Measurements from ENCODE around the gene KRTAP5-7.
"Not testable (repeated sequence)": the region's sequence is repeated elsewhere in the genome, so short reads cannot be mapped to it uniquely, and the experiment has no call there.

The KRTAP5-7 gene

GRCh38 chr11:71568704-71569349 is 41.8 kb downstream of the KRTAP5-7 start (continued):
- TF ChIP-seq, protein P1, sequence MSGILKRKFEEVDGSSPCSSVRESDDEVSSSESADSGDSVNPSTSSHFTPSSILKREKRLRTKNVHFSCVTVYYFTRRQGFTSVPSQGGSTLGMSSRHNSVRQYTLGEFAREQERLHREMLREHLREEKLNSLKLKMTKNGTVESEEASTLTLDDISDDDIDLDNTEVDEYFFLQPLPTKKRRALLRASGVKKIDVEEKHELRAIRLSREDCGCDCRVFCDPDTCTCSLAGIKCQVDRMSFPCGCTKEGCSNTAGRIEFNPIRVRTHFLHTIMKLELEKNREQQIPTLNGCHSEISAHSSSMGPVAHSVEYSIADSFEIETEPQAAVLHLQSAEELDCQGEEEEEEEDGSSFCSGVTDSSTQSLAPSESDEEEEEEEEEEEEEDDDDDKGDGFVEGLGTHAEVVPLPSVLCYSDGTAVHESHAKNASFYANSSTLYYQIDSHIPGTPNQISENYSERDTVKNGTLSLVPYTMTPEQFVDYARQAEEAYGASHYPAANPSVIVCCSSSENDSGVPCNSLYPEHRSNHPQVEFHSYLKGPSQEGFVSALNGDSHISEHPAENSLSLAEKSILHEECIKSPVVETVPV (CRISPR knock-in tag; IDR thresholded peaks at IDR 0.05), result no peak
- TF ChIP-seq PATZ1 (CRISPR knock-in tag; IDR thresholded peaks at IDR 0.05; ENCODE audit: borderline replicate concordance) (no peak), ZC3H10 (CRISPR knock-in tag; IDR thresholded peaks at IDR 0.05) (no peak), TCF4 (CRISPR knock-in tag; IDR thresholded peaks at IDR 0.05; ENCODE audit: borderline replicate concordance) (no peak), BACH2 (CRISPR knock-in tag; IDR thresholded peaks at IDR 0.05; ENCODE audit: borderline replicate concordance) (no peak), ISL1 (CRISPR knock-in tag; IDR thresholded peaks at IDR 0.05) (no peak)
- TF ChIP-seq, protein P2, sequence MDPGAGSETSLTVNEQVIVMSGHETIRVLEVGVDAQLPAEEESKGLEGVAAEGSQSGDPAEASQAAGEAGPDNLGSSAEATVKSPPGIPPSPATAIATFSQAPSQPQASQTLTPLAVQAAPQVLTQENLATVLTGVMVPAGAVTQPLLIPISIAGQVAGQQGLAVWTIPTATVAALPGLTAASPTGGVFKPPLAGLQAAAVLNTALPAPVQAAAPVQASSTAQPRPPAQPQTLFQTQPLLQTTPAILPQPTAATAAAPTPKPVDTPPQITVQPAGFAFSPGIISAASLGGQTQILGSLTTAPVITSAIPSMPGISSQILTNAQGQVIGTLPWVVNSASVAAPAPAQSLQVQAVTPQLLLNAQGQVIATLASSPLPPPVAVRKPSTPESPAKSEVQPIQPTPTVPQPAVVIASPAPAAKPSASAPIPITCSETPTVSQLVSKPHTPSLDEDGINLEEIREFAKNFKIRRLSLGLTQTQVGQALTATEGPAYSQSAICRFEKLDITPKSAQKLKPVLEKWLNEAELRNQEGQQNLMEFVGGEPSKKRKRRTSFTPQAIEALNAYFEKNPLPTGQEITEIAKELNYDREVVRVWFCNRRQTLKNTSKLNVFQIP (CRISPR knock-in tag; IDR thresholded peaks at IDR 0.05; ENCODE audit: borderline replicate concordance, low read depth), result no peak

DNA sequence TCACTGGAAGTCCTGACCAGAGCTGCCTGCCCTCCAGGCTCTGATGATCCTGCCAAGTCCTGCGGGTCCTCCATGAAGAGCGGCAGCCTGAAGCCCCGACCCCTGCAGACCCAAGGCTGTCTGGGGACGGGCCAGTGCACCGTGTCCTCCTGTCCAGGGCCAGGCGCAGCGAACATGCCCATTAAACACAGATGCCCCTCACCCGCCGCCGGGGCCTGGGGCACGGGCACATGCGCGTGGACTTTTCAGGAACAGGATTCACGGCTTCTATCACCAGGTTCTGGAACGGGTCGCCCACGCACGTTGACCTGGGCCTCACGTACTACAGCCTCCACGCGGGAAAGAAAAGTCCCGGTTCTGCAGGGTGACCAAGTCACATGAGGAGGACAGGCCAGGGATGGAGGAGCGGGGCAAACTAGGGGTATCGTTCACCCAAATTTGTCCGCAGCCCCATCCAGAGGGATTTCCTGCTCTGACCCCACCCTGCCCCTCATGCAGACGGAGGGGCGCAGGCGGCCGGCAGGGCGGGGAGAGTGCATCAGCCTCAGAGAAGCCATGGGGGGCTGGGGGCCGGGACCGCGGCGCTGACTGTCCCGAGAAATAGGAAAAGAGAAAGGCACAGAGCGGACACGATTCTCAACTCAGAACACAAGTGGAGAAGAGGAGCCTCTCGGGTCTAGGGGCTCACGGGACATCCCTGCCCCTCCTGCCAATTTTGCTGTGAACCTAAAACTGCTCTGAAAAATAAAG is 44.2 kb downstream of the KRTAP5-7 start:
- not testable (repeated sequence) for ATAC-seq

GRCh38 chr11:71572811-71573210 is 45.7 kb downstream of the KRTAP5-7 start:
- ATAC-seq, result no peak
- TF ChIP-seq TSHZ2 (CRISPR knock-in tag; IDR thresholded peaks at IDR 0.05) (no peak), PATZ1 (CRISPR knock-in tag; IDR thresholded peaks at IDR 0.05; ENCODE audit: borderline replicate concordance) (no peak), ZNF8 (CRISPR knock-in tag; IDR thresholded peaks at IDR 0.05) (no peak), ZFP30 (CRISPR knock-in tag; IDR thresholded peaks at IDR 0.05) (no peak), CSDC2 (CRISPR knock-in tag; IDR thresholded peaks at IDR 0.05) (no peak), GLIS3 (CRISPR knock-in tag; IDR thresholded peaks at IDR 0.05) (no peak), CREB5 (CRISPR knock-in tag; IDR thresholded peaks at IDR 0.05; ENCODE audit: low read depth) (no peak), PPARA (CRISPR knock-in tag; IDR thresholded peaks at IDR 0.05; ENCODE audit: borderline replicate concordance) (no peak), ISL1 (CRISPR knock-in tag; IDR thresholded peaks at IDR 0.05) (no peak), RARB (CRISPR knock-in tag; IDR thresholded peaks at IDR 0.05) (no peak), ZNF70 (CRISPR knock-in tag; IDR thresholded peaks at IDR 0.05) (no peak), BACH2 (CRISPR knock-in tag; IDR thresholded peaks at IDR 0.05; ENCODE audit: borderline replicate concordance) (no peak), ESRRG (CRISPR knock-in tag; IDR thresholded peaks at IDR 0.05) (no peak), ZNF565 (CRISPR knock-in tag; conservative IDR thresholded peaks at IDR 0.05; ENCODE audit: low read depth) (no peak), SNAI2 (CRISPR knock-in tag; IDR thresholded peaks at IDR 0.05) (no peak), TCF4 (CRISPR knock-in tag; IDR thresholded peaks at IDR 0.05; ENCODE audit: borderline replicate concordance) (no peak)
- TF ChIP-seq, protein P1 (CRISPR knock-in tag; IDR thresholded peaks at IDR 0.05), result no peak
- TF ChIP-seq, protein P2 (CRISPR knock-in tag; IDR thresholded peaks at IDR 0.05; ENCODE audit: borderline replicate concordance, low read depth), result no peak
